ENCODE data around the gene CERS1. TPM values are rescaled to one million over a fixed set of nuclear protein-coding genes. Genes with fewer than 3 reads are reported as not detected.

The CERS1 gene
- total and polyA plus RNA-seq, 3 experiments from 2014 or later: not detected

DNA sequence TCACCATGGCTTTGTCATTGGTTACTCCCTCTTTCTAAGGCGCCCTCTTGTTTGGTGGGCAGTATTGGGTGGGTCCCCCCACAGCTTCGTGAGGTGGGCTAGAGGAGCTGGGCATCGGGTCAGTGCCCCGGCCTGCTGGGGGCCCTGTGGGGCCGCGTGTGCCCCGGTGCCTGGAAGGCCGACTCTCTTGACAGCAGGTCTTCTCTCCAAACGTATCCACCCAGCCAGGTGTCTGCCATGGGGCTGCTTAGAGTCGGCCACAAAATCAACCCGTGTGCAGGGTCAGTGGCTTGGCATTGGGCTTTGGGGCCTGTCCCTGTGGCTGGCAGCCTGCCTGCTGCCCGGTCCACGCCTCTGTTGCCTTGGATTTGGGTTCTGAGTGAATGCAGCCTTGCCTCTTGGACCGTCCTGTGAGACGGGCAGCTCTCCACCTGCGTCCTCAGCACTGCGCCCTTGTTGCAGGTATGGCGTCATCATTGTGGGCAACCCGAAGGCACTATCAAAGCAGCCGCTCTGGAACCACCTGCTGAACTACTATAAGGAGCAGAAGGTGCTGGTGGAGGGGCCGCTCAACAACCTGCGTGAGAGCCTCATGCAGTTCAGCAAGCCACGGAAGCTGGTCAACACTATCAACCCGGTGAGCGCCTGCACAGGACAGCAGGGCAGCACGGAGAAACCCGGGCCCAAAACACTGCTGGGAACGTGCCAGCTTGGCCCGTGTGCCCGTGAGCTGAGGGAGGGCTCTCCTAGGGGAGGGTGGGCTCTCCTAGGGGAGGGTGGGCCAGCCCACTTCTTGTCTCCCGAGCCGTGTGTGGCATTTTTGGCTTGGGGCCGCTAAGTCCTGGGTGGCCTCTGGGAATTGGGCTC, 32.7 kb downstream of the CERS1 start:
- no peak overlapping the region for H3K4me3 ChIP-seq (ENCODE audit: low read length)
- ChIA-PET CTCF (interaction anchor here (1.7 kb wide), 1 partner anchor 19 kb away, joined by 3 read pairs; no protein-coding TSS in a partner anchor), POLR2A (no interaction called here)
- Mint-ChIP-seq H3K4me1 (peaks cover 4 to 10% (median 6%) of the 10 kb centered on the region in 3 donors), H3K9me3 (no peaks in the 10 kb centered on the region), H3K36me3 (peaks cover 4 to 93% (median 10%) of the 10 kb centered on the region in 3 donors), H3K27me3 (no peaks in the 10 kb centered on the region), H3K4me3 (no peak overlapping the region), H3K27ac (peak overlapping the region in 1 of 8 donors; percentile 10)
- peaks cover 51% of the 10 kb centered on the region for H3K36me3 ChIP-seq (ENCODE audit: insufficient read depth, low read length)
- H3K4me1 ChIP-seq (ENCODE audit: insufficient read depth, low read length): no peaks in the 10 kb centered on the region
- no peak overlapping the region for H3K27ac ChIP-seq (ENCODE audit: low read depth, low read length)
- no peak for DNase-seq
- no peaks in the 10 kb centered on the region for H3K9me3 ChIP-seq (ENCODE audit: low read length)
- no peaks in the 10 kb centered on the region for H3K27me3 ChIP-seq (ENCODE audit: insufficient read depth, low read length, poor library complexity, severe bottlenecking)

DNA sequence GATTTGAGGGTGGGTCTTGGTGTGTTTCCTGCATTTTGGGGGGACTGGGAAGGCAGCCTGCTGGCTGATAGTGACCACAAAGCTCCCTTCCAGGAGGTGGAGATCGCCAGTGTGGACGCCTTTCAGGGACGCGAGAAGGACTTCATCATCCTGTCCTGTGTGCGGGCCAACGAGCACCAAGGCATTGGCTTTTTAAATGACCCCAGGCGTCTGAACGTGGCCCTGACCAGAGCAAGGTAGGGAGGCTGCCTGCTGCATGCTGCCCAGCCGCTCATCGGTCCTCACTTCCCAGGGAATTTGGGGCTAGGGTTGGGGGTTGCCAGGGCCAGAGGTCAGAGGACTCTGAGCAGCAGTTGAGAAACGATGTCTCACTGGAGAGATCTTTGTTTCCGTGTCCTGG, 34.0 kb downstream of the CERS1 start:
- no peak overlapping the region for H3K27ac ChIP-seq (ENCODE audit: low read depth, low read length)
- CTCF ChIA-PET: no interaction called here

DNA sequence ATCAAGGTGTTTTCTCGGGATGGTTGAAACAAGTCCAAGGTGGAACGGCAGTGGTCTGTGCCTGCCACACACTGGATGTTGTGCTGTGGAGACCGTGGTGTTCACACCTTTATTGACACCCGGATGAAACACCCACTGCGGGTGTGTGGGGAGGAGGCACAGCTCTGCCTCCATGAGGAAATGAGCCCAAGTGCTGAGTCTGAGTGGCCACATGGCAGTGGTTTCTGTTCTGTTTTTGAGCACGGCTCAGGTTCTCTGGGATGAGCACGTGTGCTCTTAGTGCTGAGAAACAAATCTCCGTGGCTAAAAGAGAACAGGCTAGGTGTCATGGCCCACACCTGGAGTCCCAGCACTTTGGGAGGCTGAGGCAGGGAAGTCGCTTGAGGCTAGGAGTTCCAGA, 34.7 kb downstream of the CERS1 start:
- no peak overlapping the region for H3K4me3 ChIP-seq (ENCODE audit: low read length)

More for the DNA sequence above, 34.0 kb downstream of the CERS1 start:
- no peak overlapping the region for H3K4me3 ChIP-seq (ENCODE audit: low read length)
- no peak for DNase-seq
- Mint-ChIP-seq H3K4me1 (peaks cover 3 to 7% (median 4%) of the 10 kb centered on the region in 3 donors), H3K36me3 (peaks cover 4 to 94% (median 7%) of the 10 kb centered on the region in 3 donors), H3K9me3 (no peaks in the 10 kb centered on the region), H3K4me3 (no peak overlapping the region), H3K27ac (peak overlapping the region in 1 of 8 donors; percentile 36), H3K27me3 (no peaks in the 10 kb centered on the region)
- POLR2A ChIA-PET: no interaction called here
- H3K27me3 ChIP-seq (ENCODE audit: insufficient read depth, low read length, poor library complexity, severe bottlenecking): no peaks in the 10 kb centered on the region
- no peaks in the 10 kb centered on the region for H3K9me3 ChIP-seq (ENCODE audit: low read length)
- no peaks in the 10 kb centered on the region for H3K4me1 ChIP-seq (ENCODE audit: insufficient read depth, low read length)
- peaks cover 59% of the 10 kb centered on the region for H3K36me3 ChIP-seq (ENCODE audit: insufficient read depth, low read length)

DNA sequence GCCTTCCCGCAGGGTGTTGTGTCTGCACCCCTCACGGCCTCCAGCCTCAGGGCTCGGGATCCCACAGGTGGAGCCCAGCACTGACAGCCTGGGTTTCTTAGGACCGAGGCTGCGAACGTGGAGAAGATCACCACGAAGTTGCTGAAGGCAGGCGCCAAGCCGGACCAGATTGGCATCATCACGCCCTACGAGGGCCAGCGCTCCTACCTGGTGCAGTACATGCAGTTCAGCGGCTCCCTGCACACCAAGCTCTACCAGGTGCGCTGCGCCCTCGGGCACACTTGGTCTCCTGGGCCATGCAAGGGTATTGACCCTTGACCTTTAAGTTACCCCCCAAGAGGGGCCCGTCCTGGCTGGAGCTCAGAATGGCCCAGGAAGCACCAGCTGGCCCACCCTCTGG, 35.2 kb downstream of the CERS1 start:
- ChIA-PET CTCF (interaction anchor here (0.8 to 2.1 kb wide), 2 partner anchors 34 to 340 kb away, joined by 3 to 6 read pairs; partner anchors contain the start of gene ELL), POLR2A (no interaction called here)
- H3K4me1 ChIP-seq (ENCODE audit: insufficient read depth, low read length): no peaks in the 10 kb centered on the region
- peaks cover 63% of the 10 kb centered on the region for H3K36me3 ChIP-seq (ENCODE audit: insufficient read depth, low read length)
- no peak overlapping the region for H3K4me3 ChIP-seq (ENCODE audit: low read length)
- no peak for DNase-seq
- H3K27me3 ChIP-seq (ENCODE audit: insufficient read depth, low read length, poor library complexity, severe bottlenecking): no peaks in the 10 kb centered on the region
- H3K9me3 Mint-ChIP-seq: no peaks in the 10 kb centered on the region
- no peaks in the 10 kb centered on the region for H3K27me3 Mint-ChIP-seq
- H3K27ac ChIP-seq (ENCODE audit: low read depth, low read length): no peak overlapping the region
- H3K27ac Mint-ChIP-seq: peak overlapping the region in 1 of 8 donors; percentile 69
- no peak overlapping the region for H3K4me3 Mint-ChIP-seq
- peaks cover 0 to 5% (median 2%) of the 10 kb centered on the region in 3 donors for H3K4me1 Mint-ChIP-seq
- H3K9me3 ChIP-seq (ENCODE audit: low read length): no peaks in the 10 kb centered on the region
- H3K36me3 Mint-ChIP-seq: peaks cover 2 to 96% (median 4%) of the 10 kb centered on the region in 3 donors

More for the DNA sequence above, 34.7 kb downstream of the CERS1 start:
- Mint-ChIP-seq H3K4me1 (peaks cover 0 to 5% (median 2%) of the 10 kb centered on the region in 3 donors), H3K27me3 (no peaks in the 10 kb centered on the region), H3K4me3 (no peak overlapping the region), H3K27ac (peak overlapping the region in 2 of 8 donors; percentile 69 to 70), H3K9me3 (no peaks in the 10 kb centered on the region), H3K36me3 (peaks cover 4 to 96% (median 5%) of the 10 kb centered on the region in 3 donors)
- H3K4me1 ChIP-seq (ENCODE audit: insufficient read depth, low read length): no peaks in the 10 kb centered on the region
- ChIA-PET POLR2A (no interaction called here), CTCF (no interaction called here)
- H3K36me3 ChIP-seq (ENCODE audit: insufficient read depth, low read length): peaks cover 62% of the 10 kb centered on the region
- no peaks in the 10 kb centered on the region for H3K27me3 ChIP-seq (ENCODE audit: insufficient read depth, low read length, poor library complexity, severe bottlenecking)
- no peak overlapping the region for H3K27ac ChIP-seq (ENCODE audit: low read depth, low read length)
- DNase-seq: no peak
- H3K9me3 ChIP-seq (ENCODE audit: low read length): no peaks in the 10 kb centered on the region

DNA sequence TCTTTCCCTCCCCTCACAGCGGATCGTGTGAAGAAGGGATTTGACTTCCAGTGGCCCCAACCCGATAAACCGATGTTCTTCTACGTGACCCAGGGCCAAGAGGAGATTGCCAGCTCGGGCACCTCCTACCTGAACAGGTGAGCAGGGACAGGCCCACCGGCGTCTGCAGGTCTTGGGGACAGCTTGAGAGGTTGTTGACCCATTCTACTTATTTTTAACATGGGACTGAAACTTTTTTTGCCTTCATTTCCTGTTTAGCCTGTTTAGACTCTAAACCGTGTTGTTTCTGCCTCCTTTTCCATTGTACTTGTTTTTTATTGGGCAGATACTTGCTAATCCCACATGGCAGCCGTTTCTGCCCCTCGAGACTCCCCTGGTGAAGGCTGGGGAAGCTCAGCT, 35.7 kb downstream of the CERS1 start:
- no peaks in the 10 kb centered on the region for H3K9me3 ChIP-seq (ENCODE audit: low read length)
- Mint-ChIP-seq H3K9me3 (no peaks in the 10 kb centered on the region), H3K4me3 (no peak overlapping the region), H3K27me3 (no peaks in the 10 kb centered on the region), H3K4me1 (peaks cover 0 to 5% (median 2%) of the 10 kb centered on the region in 3 donors), H3K36me3 (peaks cover 3 to 96% (median 4%) of the 10 kb centered on the region in 3 donors), H3K27ac (peak overlapping the region in 1 of 8 donors; percentile 69)
- no peak overlapping the region for H3K27ac ChIP-seq (ENCODE audit: low read depth, low read length)
- ChIA-PET CTCF (interaction anchor here (0.8 to 2.1 kb wide), 3 partner anchors 13 to 340 kb away, joined by 3 to 7 read pairs (median 6); partner anchors contain the start of gene ELL), POLR2A (no interaction called here)
- DNase-seq: no peak
- H3K27me3 ChIP-seq (ENCODE audit: insufficient read depth, low read length, poor library complexity, severe bottlenecking): no peaks in the 10 kb centered on the region
- H3K4me3 ChIP-seq (ENCODE audit: low read length): no peak overlapping the region
- peaks cover 66% of the 10 kb centered on the region for H3K36me3 ChIP-seq (ENCODE audit: insufficient read depth, low read length)
- no peaks in the 10 kb centered on the region for H3K4me1 ChIP-seq (ENCODE audit: insufficient read depth, low read length)

DNA sequence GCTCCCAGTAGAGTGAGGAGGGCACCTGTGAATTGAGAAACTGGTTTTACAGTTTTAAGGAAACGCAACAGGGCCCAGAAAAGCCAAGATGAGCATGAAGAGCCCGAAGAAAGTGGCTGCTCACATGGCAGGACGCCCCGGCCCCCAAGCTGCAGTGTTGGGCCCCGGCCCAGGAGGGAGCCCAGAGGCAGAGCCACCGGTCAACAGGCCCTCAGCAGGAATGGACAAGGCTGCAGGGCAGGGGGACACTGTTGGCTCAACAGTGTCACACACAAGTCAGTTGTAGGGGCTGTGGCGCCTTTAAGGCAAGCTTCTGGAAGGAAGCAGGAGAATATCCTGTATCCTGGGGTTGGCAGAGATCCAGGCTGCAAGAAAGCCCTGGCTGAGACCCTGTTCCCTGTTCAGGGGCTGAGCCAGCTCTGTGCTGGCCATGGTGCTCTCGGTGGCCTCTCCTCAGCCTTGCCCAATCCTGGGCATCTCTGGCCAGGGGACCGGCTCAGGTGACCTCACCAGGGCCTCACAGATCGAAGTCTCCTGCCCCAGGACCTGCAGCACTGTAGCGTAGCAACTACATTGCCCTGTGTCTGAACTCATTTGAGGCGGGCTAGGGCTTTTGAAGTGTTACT, 36.2 kb downstream of the CERS1 start:
- H3K27ac ChIP-seq (ENCODE audit: low read depth, low read length): no peak overlapping the region
- H3K4me3 ChIP-seq (ENCODE audit: low read length): no peak overlapping the region
- DNase-seq: no peak
- H3K9me3 ChIP-seq (ENCODE audit: low read length): no peaks in the 10 kb centered on the region
- Mint-ChIP-seq H3K27me3 (no peaks in the 10 kb centered on the region), H3K4me1 (peaks cover 0 to 5% (median 2%) of the 10 kb centered on the region in 3 donors), H3K9me3 (no peaks in the 10 kb centered on the region), H3K36me3 (peaks cover 4 to 96% (median 4%) of the 10 kb centered on the region in 3 donors), H3K4me3 (no peak overlapping the region), H3K27ac (no peak overlapping the region)
- no peaks in the 10 kb centered on the region for H3K27me3 ChIP-seq (ENCODE audit: insufficient read depth, low read length, poor library complexity, severe bottlenecking)
- ChIA-PET POLR2A (no interaction called here), CTCF (interaction anchor here (0.8 to 2.1 kb wide), 3 partner anchors 12 to 339 kb away, joined by 3 to 7 read pairs (median 6); partner anchors contain the start of gene ELL)
- peaks cover 71% of the 10 kb centered on the region for H3K36me3 ChIP-seq (ENCODE audit: insufficient read depth, low read length)
- no peaks in the 10 kb centered on the region for H3K4me1 ChIP-seq (ENCODE audit: insufficient read depth, low read length)

DNA sequence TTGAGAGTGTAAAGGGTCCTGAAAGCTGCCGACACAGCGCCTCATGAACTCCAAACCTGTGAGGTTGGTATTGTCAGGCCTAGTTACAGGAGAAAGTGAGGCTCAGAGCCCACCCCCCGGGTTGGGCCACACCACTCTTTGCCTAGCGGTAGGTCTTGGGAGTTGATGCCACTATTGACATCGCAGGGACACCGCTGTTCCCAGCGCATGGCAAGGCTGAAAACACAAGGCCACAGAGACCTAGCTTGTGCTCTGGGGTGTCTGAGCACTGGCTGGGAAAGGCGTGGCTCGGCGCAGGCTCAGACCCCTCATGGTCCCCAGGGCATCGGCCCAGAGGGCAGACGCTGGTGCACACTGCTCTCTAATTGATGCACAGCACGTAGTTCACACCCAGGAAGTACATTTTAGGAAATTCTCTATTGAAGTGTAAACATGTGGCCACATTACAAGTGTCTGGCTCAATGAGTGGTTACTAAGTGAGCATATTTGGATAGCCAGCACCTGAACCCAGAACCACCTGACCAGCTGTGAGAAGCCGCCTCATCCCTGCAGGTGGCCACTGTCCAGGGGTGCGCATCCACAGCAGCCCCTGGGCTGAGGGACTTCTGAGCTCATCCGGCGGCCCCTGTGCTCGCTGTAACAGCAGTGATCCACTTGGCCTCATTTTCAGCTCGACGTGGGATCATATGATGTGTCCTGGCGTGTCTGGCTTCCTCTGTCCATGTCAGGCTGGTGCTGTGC, 36.9 kb downstream of the CERS1 start:
- Mint-ChIP-seq H3K4me1 (peaks cover 0 to 5% (median 2%) of the 10 kb centered on the region in 3 donors), H3K36me3 (peaks cover 2 to 97% (median 4%) of the 10 kb centered on the region in 3 donors), H3K9me3 (no peaks in the 10 kb centered on the region), H3K27me3 (no peaks in the 10 kb centered on the region), H3K4me3 (no peak overlapping the region), H3K27ac (peak overlapping the region in 1 of 8 donors; percentile 17)
- Histone ChIP-seq H3K27me3 (ENCODE audit: insufficient read depth, low read length, poor library complexity, severe bottlenecking) (no peaks in the 10 kb centered on the region), H3K9me3 (ENCODE audit: low read length) (no peaks in the 10 kb centered on the region), H3K4me1 (ENCODE audit: insufficient read depth, low read length) (no peaks in the 10 kb centered on the region), H3K4me3 (ENCODE audit: low read length) (no peak overlapping the region), H3K36me3 (ENCODE audit: insufficient read depth, low read length) (peaks cover 75% of the 10 kb centered on the region), H3K27ac (ENCODE audit: low read depth, low read length) (no peak overlapping the region)
- POLR2A ChIA-PET: interaction anchor here (0.6 kb wide), 1 partner anchor 11 kb away, joined by 3 read pairs; no protein-coding TSS in a partner anchor
- CTCF ChIA-PET: interaction anchor here (2.0 to 2.1 kb wide), 2 partner anchors 12 to 339 kb away, joined by 6 to 7 read pairs; partner anchors contain the start of gene ELL
- no peak for DNase-seq

All from CD8-positive, alpha-beta memory T cell (primary cell).